Stimulated activated CD8-positive, alpha-beta memory T cell treated with anti-CD3 and anti-CD28 coated beads, Interleukin-4, amount 100 ng/mL, for 24 hours (primary cell): ENCODE measurements around the gene DPYSL3.

Experiments
- DNase-seq: peaks from one replicate; pipeline ENCODE4 v3.0.0-alpha.2; 2020; ENCODE audit warnings: low read depth

DPYSL3 gene

GRCh38 chr5:147403651-147404640, 105.9 kb downstream of the DPYSL3 start:
- DNase-seq, result no peak

DNA sequence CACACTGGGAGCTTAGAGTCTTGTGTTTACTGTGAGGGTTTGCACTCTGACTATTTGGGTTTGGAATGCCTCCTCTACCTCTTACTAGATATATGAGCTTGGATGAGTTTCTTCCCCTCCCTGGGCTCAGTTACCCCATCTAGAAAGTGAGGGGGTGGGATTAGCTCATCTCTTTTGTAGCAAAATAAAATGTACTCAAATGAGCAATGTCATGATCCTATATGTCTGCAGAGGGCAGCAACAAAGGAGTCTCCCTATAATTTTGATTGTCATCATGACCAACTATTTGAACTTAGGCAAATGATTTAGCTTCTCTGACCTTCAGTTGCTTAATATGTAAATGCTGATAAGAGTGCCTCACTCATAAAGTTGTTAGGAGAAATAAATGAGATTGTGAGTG, 109.0 kb downstream of the DPYSL3 start:
- DNase-seq, result no peak

GRCh38 chr5:147400126-147400809, 109.6 kb downstream of the DPYSL3 start:
- no peak for DNase-seq

DNA sequence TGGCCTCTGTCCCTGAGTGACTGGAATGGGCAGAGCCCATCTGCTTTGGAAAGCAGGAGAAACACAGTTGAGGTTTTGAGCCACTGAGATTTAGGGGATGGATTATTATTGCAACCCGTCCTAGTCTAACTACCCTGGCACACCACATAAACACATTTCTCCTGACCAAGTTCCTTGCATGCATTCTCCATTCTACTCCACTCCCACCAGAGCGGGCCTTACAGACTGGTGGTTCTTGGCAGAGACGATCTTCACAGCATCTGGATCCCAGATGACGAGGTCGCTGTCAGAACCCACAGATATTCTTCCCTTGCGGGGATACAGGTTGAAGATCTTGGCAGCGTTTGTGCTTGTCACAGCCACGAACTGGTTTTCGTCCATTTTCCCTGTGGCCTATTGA, 111.0 kb downstream of the DPYSL3 start:
- no peak for DNase-seq

DNA sequence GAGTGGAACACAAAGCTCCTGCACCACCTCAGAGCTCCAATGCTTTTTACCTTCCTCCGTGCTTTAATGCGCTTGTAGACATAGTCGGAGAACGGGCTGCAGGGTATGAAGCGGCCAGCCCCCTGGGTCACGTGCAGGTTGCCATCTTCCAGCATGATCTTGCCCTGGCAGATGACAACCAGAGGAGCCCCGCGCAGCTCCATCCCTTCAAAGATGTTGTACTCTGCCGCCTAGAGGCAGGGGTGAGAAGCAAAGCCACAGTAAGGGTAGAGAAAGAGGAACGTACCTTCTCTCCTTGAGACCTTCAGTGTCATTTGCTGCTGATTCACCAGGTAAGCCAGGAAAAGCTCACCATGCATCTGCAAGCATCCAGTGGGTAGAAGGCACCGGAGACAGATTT, 112.3 kb downstream of the DPYSL3 start:
- no peak for DNase-seq

- no peak for DNase-seq
These were observed 113.6 kb downstream of the DPYSL3 start for GRCh38 chr5:147396070-147396823.

- no peak for DNase-seq
These were observed 115.8 kb downstream of the DPYSL3 start for GRCh38 chr5:147393874-147394672.

GRCh38 chr5:147391781-147392180, 118.1 kb downstream of the DPYSL3 start:
- DNase-seq, result no peak

- no peak for DNase-seq
These were observed 119.1 kb downstream of the DPYSL3 start for GRCh38 chr5:147390654-147391225.

GRCh38 chr5:147388184-147389108, 121.4 kb downstream of the DPYSL3 start:
- no peak for DNase-seq

GRCh38 chr5:147387109-147387508, 122.8 kb downstream of the DPYSL3 start:
- no peak for DNase-seq

- DNase-seq, result no peak
These were observed 125.3 kb downstream of the DPYSL3 start for GRCh38 chr5:147384346-147385193.

DNA sequence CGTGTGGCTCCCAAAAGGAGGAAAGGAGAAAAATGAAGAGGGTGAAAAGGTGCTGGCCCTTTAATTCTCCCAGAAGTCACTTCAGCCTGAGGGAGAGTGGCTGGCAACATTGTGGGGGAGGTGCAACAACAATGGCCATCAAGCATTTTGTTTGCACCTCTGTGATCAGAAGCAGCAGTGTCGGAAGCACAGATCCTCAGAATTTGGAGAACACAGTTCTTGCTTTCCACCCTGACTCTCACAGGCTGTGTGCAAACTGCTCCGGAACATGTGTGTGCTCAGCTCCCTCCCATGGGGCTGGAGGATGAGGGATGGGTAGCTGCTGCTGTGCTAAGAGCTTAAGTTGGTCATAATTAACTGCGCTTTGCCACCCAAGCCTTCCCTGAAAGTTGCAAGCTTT, 127.1 kb downstream of the DPYSL3 start:
- DNase-seq, result no peak

DNA sequence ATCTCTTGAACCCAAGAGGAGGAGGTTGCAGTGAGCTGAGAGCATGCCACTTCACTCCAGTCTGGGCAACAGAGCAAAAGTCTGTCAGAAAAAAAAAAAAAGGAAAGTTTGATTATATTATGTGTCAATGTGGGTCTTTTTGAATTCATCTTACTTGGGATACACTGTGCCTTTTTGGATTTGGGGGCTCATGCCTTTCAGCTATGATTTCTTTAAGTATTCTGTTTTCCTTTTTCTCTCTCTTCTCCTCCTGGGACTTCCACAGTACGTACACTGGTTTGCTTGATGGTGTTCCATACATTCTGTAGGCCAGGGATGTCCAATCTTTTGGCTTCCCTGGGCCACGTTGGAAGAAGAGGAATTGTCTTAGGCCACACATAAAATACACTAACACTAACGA, 128.3 kb downstream of the DPYSL3 start:
- no peak for DNase-seq

DNA sequence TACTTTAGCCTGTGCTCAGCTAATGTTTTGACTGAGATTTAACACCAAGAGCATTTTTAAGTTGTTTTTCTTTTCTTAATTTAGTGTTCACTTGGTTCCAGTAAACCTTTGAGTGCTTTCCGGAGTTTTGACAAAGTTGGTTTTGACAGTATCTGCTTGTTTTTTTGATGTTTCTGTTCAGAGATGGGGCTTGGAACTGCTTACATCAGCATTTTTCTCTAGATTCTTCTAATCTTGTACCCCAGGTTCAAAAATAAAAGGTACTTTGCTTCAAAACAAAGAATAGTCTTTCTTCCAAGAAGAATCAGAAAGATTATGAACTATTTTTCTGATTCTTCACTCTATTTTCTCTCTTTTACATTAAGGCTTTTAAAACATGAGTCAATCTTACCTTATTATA, 132.2 kb downstream of the DPYSL3 start:
- no peak for DNase-seq

- no peak for DNase-seq
These were observed 134.7 kb downstream of the DPYSL3 start for GRCh38 chr5:147375151-147375550.

GRCh38 chr5:147373328-147373727, 136.5 kb downstream of the DPYSL3 start:
- no peak for DNase-seq

DNA sequence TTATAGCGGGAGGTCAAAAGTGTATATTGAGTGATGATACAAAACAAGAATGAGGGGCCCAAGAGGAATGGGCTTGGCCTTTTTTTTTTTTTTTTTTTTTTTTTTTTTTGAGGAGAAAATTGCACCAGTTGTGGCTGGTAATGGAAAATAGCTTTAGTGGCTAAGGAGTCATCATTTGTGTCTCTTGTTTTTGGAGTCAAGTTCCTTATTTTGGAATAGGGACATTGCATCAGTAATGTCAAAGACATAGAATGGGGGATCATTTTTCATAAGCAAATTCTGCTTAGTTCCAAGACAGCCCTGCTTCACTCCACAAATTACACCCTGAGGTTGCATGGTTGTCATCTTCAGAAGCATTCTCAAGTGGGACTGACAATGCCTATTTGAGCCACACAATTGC, 137.7 kb downstream of the DPYSL3 start:
- no peak for DNase-seq

DNA sequence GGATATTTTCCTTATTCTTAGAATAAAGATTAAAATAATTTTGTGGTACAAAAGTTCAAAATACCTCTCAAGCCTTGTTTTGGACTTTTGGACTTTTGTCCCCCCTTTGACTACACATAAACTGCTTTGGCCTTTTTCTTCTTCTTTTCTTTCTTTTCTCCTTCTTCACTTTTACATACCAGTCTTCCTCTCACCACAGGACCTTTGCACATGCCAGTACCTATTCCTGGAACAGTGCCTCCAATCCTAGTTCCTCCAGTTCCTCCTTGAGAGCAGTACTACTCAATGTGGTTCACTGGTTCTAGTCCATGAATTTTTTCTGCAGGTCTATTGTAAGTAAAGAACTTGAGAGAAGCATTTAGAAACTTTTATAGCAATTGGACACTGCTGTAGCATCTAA, 138.6 kb downstream of the DPYSL3 start:
- no peak for DNase-seq
